Activated naive CD4-positive, alpha-beta T cell treated with anti-CD3 and anti-CD28 coated beads, Interleukin-2, amount 10 ng/mL, durations not matched to agents 7 days and 5 days (primary cell): ENCODE data around the gene MAN2A1.
"Not testable (repeated sequence)": the region's sequence is repeated elsewhere in the genome, so short reads cannot be mapped to it uniquely, and the experiment has no call there.

Experiments used
- CTCF ChIA-PET: fragments of 350-600 bp; sonication (Branson Sonifier 250); formaldehyde crosslinking; loops from one replicate; lab custom pipeline; 2021; ENCODE audit warnings: antibody characterized with exemption; lab: Charles Lee
- DNase-seq: peaks from one replicate; pipeline ENCODE4 v3.0.0-alpha.2; 2020
- H3K27ac Mint-ChIP-seq: one replicate; pipeline ENCODE4 v1.8.0; 2021; ENCODE audit warnings: mild to moderate bottlenecking, moderate library complexity, mixed read lengths
- H3K27me3 Mint-ChIP-seq: one replicate; pipeline ENCODE4 v1.8.0; 2021; ENCODE audit warnings: mild to moderate bottlenecking, mixed read lengths
- H3K36me3 Mint-ChIP-seq: one replicate; pipeline ENCODE4 v1.8.0; 2021; ENCODE audit warnings: mixed read lengths
- H3K4me1 Mint-ChIP-seq: one replicate; pipeline ENCODE4 v1.8.0; 2021; ENCODE audit warnings: mixed read lengths
- H3K4me3 Mint-ChIP-seq: one replicate; pipeline ENCODE4 v1.8.0; 2021; ENCODE audit warnings: mild to moderate bottlenecking, moderate library complexity, mixed read lengths
- H3K9me3 Mint-ChIP-seq: one replicate; pipeline ENCODE4 v1.8.0; 2021; ENCODE audit warnings: mixed read lengths

MAN2A1 gene

GRCh38 chr5:109760130-109760529, 70.4 kb downstream of the MAN2A1 start:
- peaks cover 10% of the 10 kb centered on the region for H3K9me3 Mint-ChIP-seq
- CTCF ChIA-PET: interaction anchor here (0.8 kb wide), 1 partner anchor 1302 kb away, joined by 3 read pairs; no protein-coding TSS in a partner anchor
- H3K27ac Mint-ChIP-seq, H3K4me3 Mint-ChIP-seq, H3K27me3 Mint-ChIP-seq, DNase-seq: not testable (repeated sequence)
- H3K4me1 Mint-ChIP-seq: peaks cover 12% of the 10 kb centered on the region
- peaks cover 52% of the 10 kb centered on the region for H3K36me3 Mint-ChIP-seq

- Mint-ChIP-seq H3K27ac (no peak overlapping the region), H3K4me3 (no peak overlapping the region), H3K4me1 (peaks cover 12% of the 10 kb centered on the region), H3K9me3 (peaks cover 10% of the 10 kb centered on the region), H3K36me3 (peaks cover 51% of the 10 kb centered on the region), H3K27me3 (no peaks in the 10 kb centered on the region)
- DNase-seq: no peak
- CTCF ChIA-PET: interaction anchor here (0.7 kb wide), 1 partner anchor 242 kb away, joined by 3 read pairs; no protein-coding TSS in a partner anchor
Measured at GRCh38 chr5:109762821-109763220, 73.1 kb downstream of the MAN2A1 start.

GRCh38 chr5:109767184-109767995, 77.7 kb downstream of the MAN2A1 start:
- Mint-ChIP-seq H3K9me3 (peaks cover 4% of the 10 kb centered on the region), H3K27me3 (no peaks in the 10 kb centered on the region), H3K4me1 (no peaks in the 10 kb centered on the region), H3K4me3 (no peak overlapping the region), H3K36me3 (peaks cover 60% of the 10 kb centered on the region), H3K27ac (no peak overlapping the region)
- CTCF ChIA-PET: no interaction called here
- DNase-seq: no peak

GRCh38 chr5:109767997-109768396, 78.3 kb downstream of the MAN2A1 start:
- H3K36me3 Mint-ChIP-seq: peaks cover 60% of the 10 kb centered on the region
- no peaks in the 10 kb centered on the region for H3K4me1 Mint-ChIP-seq
- no peaks in the 10 kb centered on the region for H3K9me3 Mint-ChIP-seq
- DNase-seq: no peak
- no peak overlapping the region for H3K4me3 Mint-ChIP-seq
- H3K27me3 Mint-ChIP-seq: no peaks in the 10 kb centered on the region
- H3K27ac Mint-ChIP-seq: no peak overlapping the region
- CTCF ChIA-PET: no interaction called here

- no peak for DNase-seq
- CTCF ChIA-PET: interaction anchor here (1.1 kb wide), 1 partner anchor 88 kb away, joined by 3 read pairs; no protein-coding TSS in a partner anchor
- H3K36me3 Mint-ChIP-seq: peaks cover 61% of the 10 kb centered on the region
Measured at GRCh38 chr5:109769597-109770291, 80.0 kb downstream of the MAN2A1 start.

GRCh38 chr5:109775130-109775529, 85.4 kb downstream of the MAN2A1 start:
- H3K36me3 Mint-ChIP-seq: peaks cover 48% of the 10 kb centered on the region

More at GRCh38 chr5:109769597-109770291, 80.0 kb downstream of the MAN2A1 start:
- Mint-ChIP-seq H3K27me3 (no peaks in the 10 kb centered on the region), H3K4me3 (no peak overlapping the region), H3K4me1 (no peaks in the 10 kb centered on the region), H3K9me3 (no peaks in the 10 kb centered on the region), H3K27ac (no peak overlapping the region)

GRCh38 chr5:109779036-109779735, 89.5 kb downstream of the MAN2A1 start:
- no peaks in the 10 kb centered on the region for H3K9me3 Mint-ChIP-seq
- CTCF ChIA-PET: no interaction called here
- H3K4me3 Mint-ChIP-seq: no peak overlapping the region
- H3K4me1 Mint-ChIP-seq: no peaks in the 10 kb centered on the region
- DNase-seq: no peak
- peaks cover 28% of the 10 kb centered on the region for H3K36me3 Mint-ChIP-seq
- no peak overlapping the region for H3K27ac Mint-ChIP-seq
- H3K27me3 Mint-ChIP-seq: no peaks in the 10 kb centered on the region

More at GRCh38 chr5:109775130-109775529, 85.4 kb downstream of the MAN2A1 start:
- H3K27ac Mint-ChIP-seq: no peak overlapping the region
- H3K4me1 Mint-ChIP-seq: no peaks in the 10 kb centered on the region
- no peaks in the 10 kb centered on the region for H3K9me3 Mint-ChIP-seq
- H3K27me3 Mint-ChIP-seq: no peaks in the 10 kb centered on the region
- CTCF ChIA-PET: no interaction called here
- no peak for DNase-seq
- H3K4me3 Mint-ChIP-seq: no peak overlapping the region

- Mint-ChIP-seq H3K27me3 (no peaks in the 10 kb centered on the region), H3K4me1 (peaks cover 3% of the 10 kb centered on the region), H3K9me3 (no peaks in the 10 kb centered on the region), H3K36me3 (peaks cover 36% of the 10 kb centered on the region), H3K27ac (no peak overlapping the region), H3K4me3 (no peak overlapping the region)
- CTCF ChIA-PET: no interaction called here
- no peak for DNase-seq
Measured at GRCh38 chr5:109784687-109785086, 95.0 kb downstream of the MAN2A1 start.

GRCh38 chr5:109786206-109786855, 96.6 kb downstream of the MAN2A1 start:
- CTCF ChIA-PET: no interaction called here
- Mint-ChIP-seq H3K27ac (no peak overlapping the region), H3K36me3 (peaks cover 39% of the 10 kb centered on the region), H3K4me3 (no peak overlapping the region), H3K4me1 (peaks cover 3% of the 10 kb centered on the region), H3K9me3 (no peaks in the 10 kb centered on the region), H3K27me3 (no peaks in the 10 kb centered on the region)
- DNase-seq: no peak

GRCh38 chr5:109788596-109788995, 98.9 kb downstream of the MAN2A1 start:
- no peak for DNase-seq
- CTCF ChIA-PET: no interaction called here
- Mint-ChIP-seq H3K9me3 (peaks cover 2% of the 10 kb centered on the region), H3K4me3 (no peak overlapping the region), H3K27ac (no peak overlapping the region), H3K27me3 (no peaks in the 10 kb centered on the region), H3K4me1 (peaks cover 3% of the 10 kb centered on the region), H3K36me3 (peaks cover 60% of the 10 kb centered on the region)

GRCh38 chr5:109792613-109793012, 102.9 kb downstream of the MAN2A1 start:
- peaks cover 3% of the 10 kb centered on the region for H3K4me1 Mint-ChIP-seq
- peaks cover 2% of the 10 kb centered on the region for H3K9me3 Mint-ChIP-seq
- DNase-seq: no peak
- CTCF ChIA-PET: no interaction called here
- H3K4me3 Mint-ChIP-seq: no peak overlapping the region
- H3K36me3 Mint-ChIP-seq: peaks cover 62% of the 10 kb centered on the region
- H3K27ac Mint-ChIP-seq: no peak overlapping the region
- no peaks in the 10 kb centered on the region for H3K27me3 Mint-ChIP-seq

- Mint-ChIP-seq H3K4me1 (no peaks in the 10 kb centered on the region), H3K36me3 (peaks cover 33% of the 10 kb centered on the region), H3K9me3 (no peaks in the 10 kb centered on the region), H3K27me3 (no peaks in the 10 kb centered on the region), H3K27ac (no peak overlapping the region), H3K4me3 (no peak overlapping the region)
- DNase-seq: no peak
- CTCF ChIA-PET: no interaction called here
Measured at GRCh38 chr5:109803854-109804253, 114.1 kb downstream of the MAN2A1 start.

- no peak overlapping the region for H3K27ac Mint-ChIP-seq
- no peaks in the 10 kb centered on the region for H3K4me1 Mint-ChIP-seq
- CTCF ChIA-PET: no interaction called here
- H3K4me3 Mint-ChIP-seq: no peak overlapping the region
- H3K9me3 Mint-ChIP-seq: no peaks in the 10 kb centered on the region
- no peak for DNase-seq
- peaks cover 38% of the 10 kb centered on the region for H3K36me3 Mint-ChIP-seq
- H3K27me3 Mint-ChIP-seq: no peaks in the 10 kb centered on the region
Measured at GRCh38 chr5:109805472-109805871, 115.7 kb downstream of the MAN2A1 start.

- Mint-ChIP-seq H3K4me1 (no peaks in the 10 kb centered on the region), H3K27ac (no peak overlapping the region), H3K4me3 (no peak overlapping the region), H3K9me3 (no peaks in the 10 kb centered on the region), H3K36me3 (peaks cover 39% of the 10 kb centered on the region), H3K27me3 (no peaks in the 10 kb centered on the region)
- CTCF ChIA-PET: no interaction called here
- no peak for DNase-seq
Measured at GRCh38 chr5:109805883-109806282, 116.2 kb downstream of the MAN2A1 start.
